GM21723 (cell line): Measurements from ENCODE around the gene SNRPA1.
A peak's percentile ranks its signal among the peaks of the same experiment; 100 is the strongest.

Experiments used
- ATAC-seq: cut with Tn5 transposase; IDR thresholded peaks from one replicate; pipeline ENCODE4 v1.9.1; 2021; ENCODE audit warnings: mild to moderate bottlenecking, moderate library complexity; ENCODE audit not compliant: unreplicated experiment

Gene SNRPA1

DNA sequence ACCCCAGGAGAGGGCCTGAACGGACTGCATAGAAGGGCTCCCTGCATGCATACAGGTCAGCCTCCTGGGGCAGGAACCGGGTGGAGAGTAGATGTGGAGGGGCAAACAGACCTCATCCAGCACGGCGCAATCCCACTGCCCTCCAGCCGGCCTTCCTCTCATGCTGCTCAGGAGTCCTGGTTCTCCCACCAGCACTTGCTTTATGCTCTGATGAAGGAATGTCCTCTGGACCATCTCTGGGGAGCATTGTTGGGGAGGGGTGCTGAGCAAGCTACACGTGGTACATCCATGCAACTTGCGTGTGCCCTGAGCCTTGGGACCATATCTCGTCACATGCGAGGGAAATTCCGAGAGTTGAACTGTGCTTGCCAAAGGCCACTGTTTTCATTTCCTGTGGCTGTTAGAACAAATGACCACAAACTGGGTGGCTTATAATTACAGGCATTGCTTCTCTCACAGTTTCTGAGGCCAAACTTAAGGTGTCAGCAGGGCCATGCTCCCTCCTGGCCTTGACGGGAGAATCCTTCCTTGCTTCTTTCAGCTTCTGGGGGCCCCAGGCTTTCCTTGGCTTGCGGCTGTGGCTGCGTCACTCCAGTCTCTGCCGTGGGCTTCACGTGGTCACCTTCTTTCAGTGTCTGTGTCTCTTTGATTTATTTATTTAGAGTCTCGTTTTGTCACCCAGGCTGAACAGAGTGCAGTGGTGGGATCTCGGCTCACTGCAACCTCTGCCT is 30.0 kb downstream of the SNRPA1 start:
- no peak for ATAC-seq

DNA sequence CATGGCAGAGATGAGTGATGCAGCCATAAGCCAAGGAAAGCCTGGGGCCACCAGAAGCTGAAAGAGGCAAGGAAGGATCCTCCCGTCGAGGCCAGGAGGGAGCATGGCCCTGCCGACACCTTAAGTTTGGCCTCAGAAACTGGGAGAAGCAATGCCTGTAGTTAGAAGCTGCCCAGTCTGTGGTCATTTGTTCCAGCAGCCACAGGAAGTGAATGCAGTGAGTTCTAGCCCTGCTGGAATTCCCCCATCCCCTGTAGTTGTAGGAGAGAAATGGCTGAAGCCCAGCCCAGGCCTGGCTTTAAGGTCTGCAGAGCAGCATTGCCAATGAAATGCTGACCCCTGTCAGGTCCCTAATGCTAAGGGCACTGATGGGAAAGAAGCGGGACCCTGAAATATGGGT is 31.0 kb downstream of the SNRPA1 start:
- no peak for ATAC-seq

GRCh38 chr15:101262551-101262950 is 32.5 kb downstream of the SNRPA1 start:
- no peak for ATAC-seq

DNA sequence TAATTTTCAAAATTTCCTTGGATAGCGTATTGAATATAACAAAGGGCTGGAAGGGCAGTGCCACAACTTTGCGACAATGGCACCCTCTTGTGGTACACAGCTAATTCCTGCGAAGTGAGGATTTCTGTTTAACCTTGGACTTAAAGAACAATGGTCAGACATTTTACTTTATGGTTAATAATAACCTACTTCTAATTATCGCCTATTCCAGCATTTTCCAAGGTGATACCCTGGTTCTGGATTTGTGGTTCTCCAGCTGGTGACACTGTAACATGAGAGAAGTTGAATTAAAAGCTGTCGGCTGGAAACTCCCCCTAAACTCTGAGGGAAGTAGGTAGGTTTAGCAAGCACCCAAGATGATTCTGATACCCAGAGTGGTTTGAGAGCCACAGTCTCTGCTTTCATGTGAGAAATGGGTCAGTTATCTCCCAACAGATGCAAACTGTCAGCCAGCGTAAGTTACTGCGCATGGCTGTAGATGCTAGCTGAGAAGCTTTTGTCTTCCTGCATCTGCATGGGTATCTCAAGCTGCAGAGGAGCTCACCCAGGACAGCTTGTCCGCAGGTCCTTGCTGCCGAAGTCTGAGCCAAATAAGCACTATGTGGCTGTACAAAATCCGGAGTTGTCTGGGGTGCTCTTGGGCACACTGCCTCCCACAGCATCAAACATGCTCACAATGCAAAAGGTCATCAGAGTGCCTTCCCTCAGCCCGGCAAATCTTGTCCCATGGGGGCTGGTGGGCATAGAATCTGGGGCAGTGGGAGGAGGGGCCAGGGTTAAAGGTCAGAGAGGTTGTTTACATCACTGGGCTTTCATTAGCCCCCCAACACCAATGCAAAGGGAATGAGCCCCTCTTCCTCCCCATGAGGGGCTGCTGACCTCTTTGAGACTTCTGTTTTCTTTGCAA is 36.6 kb downstream of the SNRPA1 start:
- ATAC-seq = no peak

GRCh38 chr15:101256757-101257156 is 38.3 kb downstream of the SNRPA1 start:
- ATAC-seq = no peak

DNA sequence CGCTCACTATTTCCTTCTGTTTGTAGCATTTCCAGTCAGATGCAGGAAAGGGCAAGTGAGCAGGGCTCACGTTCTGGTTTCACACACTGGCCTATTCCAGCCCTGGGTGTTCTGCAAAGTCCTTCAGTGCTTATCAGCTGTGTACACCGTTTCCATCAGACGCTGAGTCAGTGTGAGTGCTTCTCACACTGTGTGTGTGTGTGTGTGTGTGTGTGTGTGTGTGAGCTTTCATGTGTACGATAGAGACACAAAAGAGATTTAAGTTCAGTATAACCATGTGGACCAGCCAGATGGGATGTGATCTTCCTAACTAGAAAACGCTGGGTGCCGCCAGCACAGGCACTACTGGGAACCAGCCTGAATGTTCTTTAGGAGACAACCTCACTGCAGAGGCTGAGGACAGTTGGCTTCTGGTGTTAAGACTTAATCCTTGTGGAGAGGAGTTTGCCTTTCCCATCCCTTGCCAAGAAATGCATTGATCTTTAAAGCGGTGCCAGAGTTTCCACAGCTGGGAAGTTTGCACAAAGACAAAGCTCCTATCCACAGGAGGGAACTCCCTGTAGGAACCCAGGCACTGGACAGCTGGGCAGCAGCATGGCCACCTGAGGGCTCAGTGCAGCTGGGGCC is 39.3 kb downstream of the SNRPA1 start:
- no peak for ATAC-seq

DNA sequence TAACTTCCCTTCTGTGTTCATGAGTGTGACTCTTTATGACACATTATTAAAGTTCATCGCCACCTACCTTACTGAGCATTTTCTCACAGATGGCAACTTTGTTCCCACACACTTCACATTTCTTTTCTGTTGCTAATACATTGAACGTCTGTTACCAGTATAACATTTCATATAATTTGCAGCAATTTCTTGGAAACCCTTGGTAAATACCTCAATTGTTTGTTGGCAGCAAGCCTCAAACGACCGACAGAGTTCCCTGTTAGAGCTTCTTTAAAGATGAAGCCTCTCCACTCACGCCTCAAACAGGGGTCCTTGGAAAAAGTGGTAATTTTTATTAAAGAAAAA is 40.0 kb downstream of the SNRPA1 start:
- ATAC-seq = no peak

DNA sequence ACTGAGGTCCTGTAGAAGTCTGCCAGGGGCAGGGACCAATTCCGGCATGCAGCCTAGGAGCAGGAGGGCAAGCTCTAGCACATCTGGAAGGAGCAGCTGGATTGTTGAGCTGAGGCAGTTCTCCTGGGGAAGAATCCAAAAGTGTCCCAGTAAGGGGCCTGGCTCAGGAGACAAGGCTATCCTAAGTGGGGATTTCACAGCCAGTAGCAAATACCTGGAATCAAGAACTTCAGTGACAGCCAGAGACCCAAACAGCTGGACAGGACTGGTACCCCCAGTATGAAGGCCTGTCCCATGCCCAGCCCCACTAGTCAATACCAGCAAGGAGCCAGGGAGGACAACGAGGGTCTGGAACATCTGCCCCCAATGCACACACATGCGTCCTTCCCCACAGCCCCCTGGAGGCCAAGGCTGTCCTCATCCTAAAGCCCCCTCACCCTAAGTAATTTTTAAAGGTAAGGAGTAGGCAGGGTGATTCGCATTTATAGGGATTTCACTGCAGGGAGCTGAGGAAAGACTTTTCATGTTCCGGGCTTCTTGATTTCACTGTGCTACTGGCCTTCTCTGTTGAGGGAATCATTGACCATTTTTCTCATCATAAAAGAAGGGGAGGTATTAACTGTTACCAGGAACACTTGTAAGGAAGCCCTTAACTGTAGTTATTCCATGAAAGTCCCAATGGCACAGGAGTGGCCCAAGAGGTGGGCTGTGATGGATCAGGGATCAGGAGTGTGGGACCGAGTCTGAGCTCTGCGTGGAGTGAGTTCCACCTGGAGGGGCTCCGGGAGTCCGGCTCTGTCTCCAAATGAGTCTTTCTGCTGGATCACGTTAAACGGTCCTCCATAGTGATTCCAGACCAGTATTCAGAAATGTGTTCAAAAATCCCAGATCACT is 40.6 kb downstream of the SNRPA1 start:
- no peak for ATAC-seq

DNA sequence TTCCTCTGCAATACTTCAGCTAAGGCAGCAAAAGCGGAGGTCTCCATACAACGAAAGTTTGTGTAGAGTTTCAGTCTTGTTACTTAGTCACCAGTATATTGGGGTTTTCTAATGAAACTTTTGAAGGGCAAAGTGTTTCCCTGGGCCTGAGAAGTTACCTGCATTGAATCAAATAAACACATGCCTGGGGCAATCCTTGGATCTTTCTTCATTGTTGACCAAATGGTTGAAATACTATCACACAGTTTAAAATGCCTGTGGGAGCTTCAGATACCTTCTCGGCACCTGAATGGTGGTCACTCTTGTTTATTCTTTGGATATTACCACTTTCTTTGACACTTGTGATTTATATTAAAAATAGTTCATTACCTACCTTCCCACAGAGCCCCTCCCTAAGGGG is 42.2 kb downstream of the SNRPA1 start:
- no peak for ATAC-seq

DNA sequence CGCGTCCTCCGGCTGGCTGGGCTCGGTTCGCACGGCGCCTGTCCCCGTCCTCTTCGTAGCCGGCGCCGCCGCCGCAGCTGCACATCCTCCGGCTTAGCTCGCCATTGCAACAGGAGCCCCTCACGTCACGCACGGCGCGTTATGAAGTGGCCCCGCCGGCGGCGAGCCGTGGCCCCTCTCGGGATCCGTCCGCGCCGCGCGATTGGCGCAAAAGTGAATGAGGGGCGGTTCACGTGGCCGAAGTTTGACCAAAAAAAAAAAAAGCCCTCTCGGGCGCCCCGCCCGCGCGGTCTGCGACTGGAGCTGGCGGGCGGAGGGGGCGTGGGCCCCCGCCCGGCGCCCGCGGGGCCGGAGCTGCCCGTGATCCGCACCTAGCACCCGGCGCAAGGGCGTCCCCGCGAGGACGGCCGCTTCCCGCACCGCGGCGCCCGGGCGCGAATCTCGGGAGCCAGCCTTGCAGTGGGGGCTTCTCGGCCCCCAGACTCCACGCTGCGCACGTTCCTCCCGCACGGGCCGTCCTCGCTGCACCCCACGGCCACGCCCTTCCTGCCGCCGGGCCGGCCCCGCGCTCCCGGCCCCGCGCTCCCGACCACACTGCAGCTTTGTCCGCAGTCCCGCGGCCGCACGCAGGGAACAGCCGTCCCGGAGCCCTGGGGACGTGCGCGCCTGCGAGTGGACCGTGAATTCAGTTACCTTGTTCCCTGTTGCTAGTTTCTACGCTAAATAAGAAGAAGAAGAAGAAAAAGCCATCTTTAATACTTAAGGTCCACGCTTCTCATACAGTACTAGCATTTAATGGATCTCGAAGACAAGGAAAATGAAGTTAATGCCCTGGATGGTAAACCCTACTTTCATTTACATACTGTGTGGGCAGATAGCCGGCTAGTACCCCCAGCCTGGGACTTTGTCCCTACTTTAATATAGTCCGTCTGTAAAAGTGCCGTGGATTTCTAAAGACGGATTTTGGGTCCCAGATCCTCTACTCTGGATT is 42.9 kb downstream of the SNRPA1 start, which contains the start of gene CHSY1:
Gene CHSY1 (minus strand): TSS at position 219 of the 991 bp plus-strand sequence. CDS start 592 bp downstream, outside the sequence.
- ATAC-seq = peak; percentile 72

DNA sequence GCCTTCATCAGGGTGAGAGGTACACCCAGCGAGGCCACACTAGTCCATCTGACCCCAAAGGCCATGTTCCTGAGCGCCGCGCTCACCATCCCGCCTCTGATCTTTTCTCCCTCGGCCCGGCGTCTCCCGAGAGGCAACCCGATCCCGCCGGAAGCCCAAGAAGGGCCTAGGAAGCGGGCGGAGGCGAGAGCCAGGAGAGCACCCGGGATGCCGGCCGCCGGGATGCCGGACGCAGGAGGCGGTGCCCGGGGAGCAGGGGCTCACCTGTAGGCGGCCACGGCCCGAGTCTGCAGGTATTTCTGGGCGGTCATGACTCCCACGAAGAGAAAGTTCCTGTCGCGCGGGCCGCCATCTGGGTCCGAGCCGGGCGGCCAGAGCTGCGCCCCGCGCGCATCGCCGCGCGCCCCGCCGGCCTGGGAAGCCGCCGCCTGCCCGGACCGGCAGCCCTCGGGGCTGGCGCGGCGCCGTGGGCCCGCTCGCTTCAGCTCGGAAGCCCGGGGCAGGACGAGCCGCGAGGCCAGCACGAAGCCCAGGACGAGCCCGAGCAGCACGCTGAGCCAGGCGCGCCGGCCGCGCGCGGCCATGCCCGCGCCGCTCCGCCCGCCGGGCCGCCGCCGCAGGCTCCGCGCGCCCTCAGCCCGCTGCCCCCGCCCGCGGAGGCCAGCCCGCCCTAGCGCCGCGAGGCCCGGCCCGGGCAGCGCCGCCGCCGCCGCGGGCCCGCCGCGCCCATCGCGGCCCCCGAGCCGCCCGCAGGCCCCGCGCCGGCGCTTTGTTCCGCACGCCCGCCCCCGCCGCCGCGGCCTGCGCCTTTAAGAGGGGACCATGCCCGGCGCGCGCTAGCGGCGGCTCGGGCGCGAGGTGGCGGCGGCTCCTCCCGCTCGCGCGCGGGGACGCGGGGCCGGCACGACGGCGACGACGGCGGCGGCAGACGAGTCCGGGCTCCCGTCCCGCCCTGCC is 43.9 kb downstream of the SNRPA1 start:
- ATAC-seq = peak; percentile 37

DNA sequence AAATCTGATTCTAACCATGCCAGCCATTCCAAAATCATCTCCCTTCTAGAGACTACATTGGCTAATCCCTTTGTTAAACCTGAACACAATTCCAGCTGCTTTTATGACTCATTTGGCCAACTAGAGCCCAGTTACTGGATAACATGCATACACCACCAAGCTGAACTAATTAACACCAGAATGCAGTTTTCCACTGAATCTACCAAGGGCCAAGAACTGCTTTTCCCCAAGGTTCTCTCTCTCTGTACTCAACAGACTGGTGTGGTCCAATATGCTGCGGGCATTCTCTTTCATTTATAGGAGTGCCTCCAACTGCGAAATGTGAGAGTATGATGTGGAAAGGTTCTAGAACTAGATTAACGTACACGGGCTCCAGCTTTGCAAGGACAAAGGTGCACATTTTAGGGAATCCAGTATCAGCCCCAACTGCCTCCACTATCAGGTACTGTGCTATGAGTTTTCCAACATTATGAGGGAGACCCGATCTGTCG is 44.7 kb downstream of the SNRPA1 start:
- no peak for ATAC-seq

GRCh38 chr15:101248274-101248673 is 46.8 kb downstream of the SNRPA1 start:
- no peak for ATAC-seq

GRCh38 chr15:101246824-101247745 is 48.0 kb downstream of the SNRPA1 start:
- ATAC-seq = no peak

DNA sequence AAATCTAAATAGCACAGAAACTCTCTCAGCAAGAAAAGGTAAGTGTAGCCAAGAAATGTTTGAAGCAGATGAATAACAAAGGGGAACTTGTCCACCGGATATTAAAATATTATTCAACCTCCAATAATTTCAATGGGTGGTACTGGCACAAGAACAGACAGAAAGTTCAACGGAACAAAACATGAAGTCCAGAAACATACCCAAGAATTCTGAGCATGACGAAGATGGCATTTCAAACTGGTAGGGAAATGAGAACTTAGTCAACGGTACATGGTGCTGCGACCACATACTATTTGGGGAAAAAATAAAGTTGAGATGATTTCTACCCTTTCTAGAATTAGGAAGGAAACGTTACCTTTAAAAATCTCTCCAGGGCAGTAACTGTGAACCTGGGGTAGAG is 48.7 kb downstream of the SNRPA1 start:
- no peak for ATAC-seq

- ATAC-seq = no peak
These were observed 50.0 kb downstream of the SNRPA1 start for GRCh38 chr15:101244889-101245668.
